Measurements from ENCODE around the gene URB1. TPM values are rescaled to one million over a fixed set of nuclear protein-coding genes. Genes with fewer than 3 reads are reported as not detected.

Gene URB1
- polyA plus RNA-seq, 1 donor: 9.0 TPM

- peaks cover 64% of the 10 kb centered on the region for H3K36me3 ChIP-seq (ENCODE audit: control insufficient read depth, insufficient read depth, low read length)
- no peak overlapping the region for H3K4me3 ChIP-seq (ENCODE audit: low read length)
- no peaks in the 10 kb centered on the region for H3K27me3 ChIP-seq (ENCODE audit: control insufficient read depth, insufficient read depth, low read length)
- no peaks in the 10 kb centered on the region for H3K4me1 ChIP-seq (ENCODE audit: control insufficient read depth, insufficient read depth, low read length)
- WGBS (ENCODE audit: insufficient coverage, low lambda C conversion rate): 100% methylated on average over 1 of the region's 9 CpGs
- no peak overlapping the region for H3K27ac ChIP-seq (ENCODE audit: low read length)
- no peaks in the 10 kb centered on the region for H3K9me3 ChIP-seq (ENCODE audit: control insufficient read depth, low read depth, low read length)
- DNase-seq: no peak
Observed at GRCh38 chr21:32331444-32332305, 61.1 kb downstream of the URB1 start.

GRCh38 chr21:32330784-32331311 is 62.0 kb downstream of the URB1 start:
- peak in 1 of 2 donors; percentile 34 for DNase-seq
- Histone ChIP-seq H3K4me1 (ENCODE audit: control insufficient read depth, insufficient read depth, low read length) (no peaks in the 10 kb centered on the region), H3K4me3 (ENCODE audit: low read length) (no peak overlapping the region), H3K27me3 (ENCODE audit: control insufficient read depth, insufficient read depth, low read length) (no peaks in the 10 kb centered on the region), H3K36me3 (ENCODE audit: control insufficient read depth, insufficient read depth, low read length) (peaks cover 64% of the 10 kb centered on the region), H3K27ac (ENCODE audit: low read length) (no peak overlapping the region), H3K9me3 (ENCODE audit: control insufficient read depth, low read depth, low read length) (no peaks in the 10 kb centered on the region)
- WGBS (ENCODE audit: insufficient coverage, low lambda C conversion rate): no CpG with 5 or more reads among the region's 4 CpGs

- Histone ChIP-seq H3K9me3 (ENCODE audit: control insufficient read depth, low read depth, low read length) (no peaks in the 10 kb centered on the region), H3K4me3 (ENCODE audit: low read length) (no peak overlapping the region), H3K27me3 (ENCODE audit: control insufficient read depth, insufficient read depth, low read length) (no peaks in the 10 kb centered on the region), H3K4me1 (ENCODE audit: control insufficient read depth, insufficient read depth, low read length) (no peaks in the 10 kb centered on the region), H3K27ac (ENCODE audit: low read length) (peak overlapping the region; percentile 33), H3K36me3 (ENCODE audit: control insufficient read depth, insufficient read depth, low read length) (peaks cover 64% of the 10 kb centered on the region)
- DNase-seq: no peak
- WGBS (ENCODE audit: insufficient coverage, low lambda C conversion rate): no CpG with 5 or more reads among the region's 3 CpGs
Observed at GRCh38 chr21:32329776-32330175, 63.0 kb downstream of the URB1 start.

DNA sequence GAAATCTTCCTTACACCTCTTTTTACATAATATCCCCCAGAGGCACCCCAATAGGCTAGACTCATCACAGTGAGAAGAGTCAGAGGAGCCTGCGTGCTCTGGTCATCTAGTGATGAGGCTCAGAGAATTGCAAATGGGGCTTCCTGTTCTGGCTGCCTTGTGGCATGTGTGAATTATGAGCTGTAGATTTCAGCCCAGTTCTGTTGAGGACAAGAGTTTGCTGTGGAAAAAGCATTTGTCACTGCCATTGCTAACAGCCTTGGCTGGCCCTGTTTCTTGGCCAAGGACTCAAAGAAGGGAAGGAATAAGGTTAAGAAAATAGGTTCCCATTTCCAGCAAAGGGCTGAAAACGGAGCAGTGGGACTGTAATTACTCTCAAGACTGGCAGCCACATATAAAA is 63.5 kb downstream of the URB1 start:
- H3K27me3 ChIP-seq (ENCODE audit: control insufficient read depth, insufficient read depth, low read length): no peaks in the 10 kb centered on the region
- peak overlapping the region; percentile 33 for H3K27ac ChIP-seq (ENCODE audit: low read length)
- no peak overlapping the region for H3K4me3 ChIP-seq (ENCODE audit: low read length)
- no peaks in the 10 kb centered on the region for H3K9me3 ChIP-seq (ENCODE audit: control insufficient read depth, low read depth, low read length)
- no peaks in the 10 kb centered on the region for H3K4me1 ChIP-seq (ENCODE audit: control insufficient read depth, insufficient read depth, low read length)
- WGBS (ENCODE audit: insufficient coverage, low lambda C conversion rate): 100% methylated on average over 1 of the region's 2 CpGs
- peaks cover 64% of the 10 kb centered on the region for H3K36me3 ChIP-seq (ENCODE audit: control insufficient read depth, insufficient read depth, low read length)
- DNase-seq: no peak

- no peaks in the 10 kb centered on the region for H3K27me3 ChIP-seq (ENCODE audit: control insufficient read depth, insufficient read depth, low read length)
- no CpG with 5 or more reads among the region's 3 CpGs for WGBS (ENCODE audit: insufficient coverage, low lambda C conversion rate)
- no peak overlapping the region for H3K4me3 ChIP-seq (ENCODE audit: low read length)
- DNase-seq: no peak
- peak overlapping the region; percentile 33 for H3K27ac ChIP-seq (ENCODE audit: low read length)
- H3K4me1 ChIP-seq (ENCODE audit: control insufficient read depth, insufficient read depth, low read length): no peaks in the 10 kb centered on the region
- no peaks in the 10 kb centered on the region for H3K9me3 ChIP-seq (ENCODE audit: control insufficient read depth, low read depth, low read length)
- peaks cover 64% of the 10 kb centered on the region for H3K36me3 ChIP-seq (ENCODE audit: control insufficient read depth, insufficient read depth, low read length)
Observed at GRCh38 chr21:32328595-32328994, 64.2 kb downstream of the URB1 start.

DNA sequence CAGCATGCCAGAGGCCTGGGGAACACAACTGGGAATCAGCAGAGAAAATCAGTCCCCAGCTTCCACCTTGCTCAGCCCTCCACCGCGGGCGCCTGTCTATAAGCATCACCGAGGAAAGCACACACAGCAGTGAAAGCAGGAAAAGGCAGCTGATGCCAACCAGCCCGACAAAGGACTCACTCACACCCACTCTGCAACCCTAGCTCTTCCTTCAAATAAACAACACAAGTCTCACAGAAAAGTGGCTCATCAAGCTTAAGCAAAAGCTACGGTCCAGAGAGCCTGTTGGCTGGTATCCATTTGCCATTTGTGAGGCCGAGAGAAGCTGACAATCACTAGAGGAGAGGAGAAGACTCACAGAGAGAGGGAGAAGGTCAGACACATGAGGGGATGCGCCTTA is 67.1 kb downstream of the URB1 start:
- Histone ChIP-seq H3K36me3 (ENCODE audit: control insufficient read depth, insufficient read depth, low read length) (peaks cover 64% of the 10 kb centered on the region), H3K9me3 (ENCODE audit: control insufficient read depth, low read depth, low read length) (no peaks in the 10 kb centered on the region), H3K4me1 (ENCODE audit: control insufficient read depth, insufficient read depth, low read length) (no peaks in the 10 kb centered on the region), H3K27ac (ENCODE audit: low read length) (no peak overlapping the region), H3K4me3 (ENCODE audit: low read length) (no peak overlapping the region), H3K27me3 (ENCODE audit: control insufficient read depth, insufficient read depth, low read length) (no peaks in the 10 kb centered on the region)
- DNase-seq: no peak
- WGBS (ENCODE audit: insufficient coverage, low lambda C conversion rate): no CpG with 5 or more reads among the region's 8 CpGs

DNA sequence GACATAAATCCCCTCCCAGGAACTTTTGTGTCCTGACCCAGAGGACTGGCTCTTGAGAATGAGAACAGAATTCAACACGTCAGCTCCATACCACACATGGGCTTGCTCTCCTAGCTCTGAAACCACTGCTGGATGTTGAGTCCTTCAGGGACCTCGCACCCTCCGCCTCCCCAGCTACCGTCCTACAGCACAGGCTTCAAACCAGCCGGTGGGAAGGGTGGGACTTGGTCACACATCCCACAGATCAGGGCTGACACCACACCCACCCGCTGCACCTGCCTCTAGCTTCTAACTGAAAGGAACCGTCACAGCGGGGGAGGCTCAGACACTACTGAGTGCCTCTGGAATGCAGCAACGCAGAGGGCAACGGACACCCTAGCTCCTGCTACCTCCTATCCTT is 70.1 kb downstream of the URB1 start:
- H3K36me3 ChIP-seq (ENCODE audit: control insufficient read depth, insufficient read depth, low read length): peaks cover 82% of the 10 kb centered on the region
- no CpG with 5 or more reads among the region's 10 CpGs for WGBS (ENCODE audit: insufficient coverage, low lambda C conversion rate)
- no peak overlapping the region for H3K27ac ChIP-seq (ENCODE audit: low read length)

GRCh38 chr21:32322103-32322502 is 70.7 kb downstream of the URB1 start:
- Histone ChIP-seq H3K4me3 (ENCODE audit: low read length) (no peak overlapping the region), H3K27me3 (ENCODE audit: control insufficient read depth, insufficient read depth, low read length) (no peaks in the 10 kb centered on the region), H3K27ac (ENCODE audit: low read length) (no peak overlapping the region), H3K4me1 (ENCODE audit: control insufficient read depth, insufficient read depth, low read length) (no peaks in the 10 kb centered on the region), H3K9me3 (ENCODE audit: control insufficient read depth, low read depth, low read length) (no peaks in the 10 kb centered on the region), H3K36me3 (ENCODE audit: control insufficient read depth, insufficient read depth, low read length) (peaks cover 88% of the 10 kb centered on the region)
- no peak for DNase-seq
- WGBS (ENCODE audit: insufficient coverage, low lambda C conversion rate): no CpG with 5 or more reads among the region's 12 CpGs

More for the DNA sequence above, 70.1 kb downstream of the URB1 start:
- DNase-seq: no peak
- Histone ChIP-seq H3K4me3 (ENCODE audit: low read length) (no peak overlapping the region), H3K4me1 (ENCODE audit: control insufficient read depth, insufficient read depth, low read length) (no peaks in the 10 kb centered on the region), H3K9me3 (ENCODE audit: control insufficient read depth, low read depth, low read length) (no peaks in the 10 kb centered on the region), H3K27me3 (ENCODE audit: control insufficient read depth, insufficient read depth, low read length) (no peaks in the 10 kb centered on the region)

- Histone ChIP-seq H3K27me3 (ENCODE audit: control insufficient read depth, insufficient read depth, low read length) (no peaks in the 10 kb centered on the region), H3K27ac (ENCODE audit: low read length) (no peak overlapping the region), H3K4me1 (ENCODE audit: control insufficient read depth, insufficient read depth, low read length) (no peaks in the 10 kb centered on the region), H3K36me3 (ENCODE audit: control insufficient read depth, insufficient read depth, low read length) (peaks cover 90% of the 10 kb centered on the region), H3K4me3 (ENCODE audit: low read length) (no peak overlapping the region), H3K9me3 (ENCODE audit: control insufficient read depth, low read depth, low read length) (no peaks in the 10 kb centered on the region)
- no CpG with 5 or more reads among the region's 13 CpGs for WGBS (ENCODE audit: insufficient coverage, low lambda C conversion rate)
- DNase-seq: no peak
Observed at GRCh38 chr21:32321480-32321879, 71.3 kb downstream of the URB1 start.

DNA sequence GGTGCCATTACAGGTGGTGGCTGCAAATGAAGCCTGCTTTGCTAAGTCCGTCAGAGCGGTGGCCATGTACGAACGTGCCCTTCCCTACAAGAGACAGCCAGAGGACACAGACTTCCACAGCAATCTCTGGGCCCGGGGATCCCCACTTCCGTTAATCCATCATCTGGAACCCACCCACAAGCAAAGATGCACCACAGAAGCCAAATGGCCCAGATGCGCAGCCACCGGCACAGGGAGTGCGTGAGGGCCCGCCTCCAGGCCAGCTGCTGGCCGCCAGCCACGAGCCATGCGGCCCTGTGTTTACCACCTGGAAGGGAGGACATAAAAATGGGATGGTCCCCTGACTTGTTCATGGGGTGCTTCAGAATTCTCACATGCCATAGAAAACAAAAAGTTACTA is 72.1 kb downstream of the URB1 start:
- no peak overlapping the region for H3K27ac ChIP-seq (ENCODE audit: low read length)
- no peak for DNase-seq
- peaks cover 90% of the 10 kb centered on the region for H3K36me3 ChIP-seq (ENCODE audit: control insufficient read depth, insufficient read depth, low read length)
- H3K9me3 ChIP-seq (ENCODE audit: control insufficient read depth, low read depth, low read length): no peaks in the 10 kb centered on the region
- no peak overlapping the region for H3K4me3 ChIP-seq (ENCODE audit: low read length)
- H3K27me3 ChIP-seq (ENCODE audit: control insufficient read depth, insufficient read depth, low read length): no peaks in the 10 kb centered on the region
- no peaks in the 10 kb centered on the region for H3K4me1 ChIP-seq (ENCODE audit: control insufficient read depth, insufficient read depth, low read length)
- WGBS (ENCODE audit: insufficient coverage, low lambda C conversion rate): no CpG with 5 or more reads among the region's 13 CpGs

- no peaks in the 10 kb centered on the region for H3K4me1 ChIP-seq (ENCODE audit: control insufficient read depth, insufficient read depth, low read length)
- no peaks in the 10 kb centered on the region for H3K9me3 ChIP-seq (ENCODE audit: control insufficient read depth, low read depth, low read length)
- no peaks in the 10 kb centered on the region for H3K27me3 ChIP-seq (ENCODE audit: control insufficient read depth, insufficient read depth, low read length)
- no peak overlapping the region for H3K27ac ChIP-seq (ENCODE audit: low read length)
- WGBS (ENCODE audit: insufficient coverage, low lambda C conversion rate): no CpG with 5 or more reads among the region's 6 CpGs
- no peak overlapping the region for H3K4me3 ChIP-seq (ENCODE audit: low read length)
- no peak for DNase-seq
- H3K36me3 ChIP-seq (ENCODE audit: control insufficient read depth, insufficient read depth, low read length): peaks cover 88% of the 10 kb centered on the region
Observed at GRCh38 chr21:32320059-32320458, 72.8 kb downstream of the URB1 start.
